ENCODE measurements around the gene CFAP61. TPM values are rescaled to one million over a fixed set of nuclear protein-coding genes. Genes with fewer than 3 reads are reported as not detected.

The CFAP61 gene
- polyA plus RNA-seq, 1 experiment = not detected

DNA sequence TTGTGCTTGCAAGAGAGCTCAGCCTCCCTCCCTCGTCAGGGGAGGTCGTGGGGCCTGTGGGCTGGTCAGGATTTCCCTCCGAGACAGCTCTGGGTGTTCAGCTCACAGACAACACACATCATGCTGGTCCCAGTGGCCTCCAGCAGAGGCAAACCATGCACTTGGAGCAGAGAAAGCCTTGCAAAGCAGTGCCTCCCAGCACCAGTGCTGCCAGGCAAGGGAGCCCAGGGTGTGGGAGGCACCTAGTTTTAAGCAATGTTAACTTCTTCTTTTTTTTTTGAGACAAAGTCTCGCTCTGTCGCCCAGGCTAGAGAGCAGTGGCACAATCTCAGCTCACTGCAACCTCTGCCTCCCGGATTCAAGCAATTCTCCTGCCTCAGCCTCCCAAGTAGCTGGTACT, 281.5 kb downstream of the CFAP61 start:
- ChIA-PET POLR2A (no interaction called here), CTCF (interaction anchor here (1.6 kb wide), 1 partner anchor 8 kb away, joined by 3 read pairs; no protein-coding TSS in a partner anchor)
- H3K27me3 ChIP-seq (ENCODE audit: control insufficient read depth, insufficient read depth, low read length) = no peaks in the 10 kb centered on the region
- no peak overlapping the region for H3K4me3 ChIP-seq (ENCODE audit: low read depth, low read length)
- H3K36me3 ChIP-seq (ENCODE audit: control insufficient read depth, insufficient read depth, low read length) = no peaks in the 10 kb centered on the region
- TF ChIP-seq, protein P1, sequence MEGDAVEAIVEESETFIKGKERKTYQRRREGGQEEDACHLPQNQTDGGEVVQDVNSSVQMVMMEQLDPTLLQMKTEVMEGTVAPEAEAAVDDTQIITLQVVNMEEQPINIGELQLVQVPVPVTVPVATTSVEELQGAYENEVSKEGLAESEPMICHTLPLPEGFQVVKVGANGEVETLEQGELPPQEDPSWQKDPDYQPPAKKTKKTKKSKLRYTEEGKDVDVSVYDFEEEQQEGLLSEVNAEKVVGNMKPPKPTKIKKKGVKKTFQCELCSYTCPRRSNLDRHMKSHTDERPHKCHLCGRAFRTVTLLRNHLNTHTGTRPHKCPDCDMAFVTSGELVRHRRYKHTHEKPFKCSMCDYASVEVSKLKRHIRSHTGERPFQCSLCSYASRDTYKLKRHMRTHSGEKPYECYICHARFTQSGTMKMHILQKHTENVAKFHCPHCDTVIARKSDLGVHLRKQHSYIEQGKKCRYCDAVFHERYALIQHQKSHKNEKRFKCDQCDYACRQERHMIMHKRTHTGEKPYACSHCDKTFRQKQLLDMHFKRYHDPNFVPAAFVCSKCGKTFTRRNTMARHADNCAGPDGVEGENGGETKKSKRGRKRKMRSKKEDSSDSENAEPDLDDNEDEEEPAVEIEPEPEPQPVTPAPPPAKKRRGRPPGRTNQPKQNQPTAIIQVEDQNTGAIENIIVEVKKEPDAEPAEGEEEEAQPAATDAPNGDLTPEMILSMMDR (IDR thresholded peaks at IDR 0.05; ENCODE audit: insufficient read depth, low read depth, low read length) = no peak
- no peak for DNase-seq (ENCODE audit: low read depth)

DNA sequence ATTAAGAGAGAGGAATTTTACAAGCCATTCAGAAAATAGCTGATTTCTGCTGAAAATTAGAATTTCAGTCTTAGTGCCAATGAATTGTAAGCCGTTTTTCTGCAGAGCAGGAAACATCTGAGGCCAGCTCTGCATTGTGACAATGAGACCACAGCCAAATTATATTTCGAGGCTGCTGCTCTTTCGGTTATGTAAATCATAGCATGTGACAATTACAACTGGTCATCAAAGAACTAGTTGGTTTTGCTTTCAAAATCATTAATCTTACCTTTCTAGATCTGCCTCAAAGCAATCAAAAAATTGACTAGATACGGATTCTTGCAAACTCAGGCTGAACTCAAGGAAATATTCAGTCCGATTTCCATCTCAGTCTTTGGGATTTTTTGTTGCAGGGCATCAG, 282.2 kb downstream of the CFAP61 start:
- H3K27me3 ChIP-seq (ENCODE audit: control insufficient read depth, insufficient read depth, low read length) = no peaks in the 10 kb centered on the region
- no peaks in the 10 kb centered on the region for H3K36me3 ChIP-seq (ENCODE audit: control insufficient read depth, insufficient read depth, low read length)
- TF ChIP-seq, protein P1 (IDR thresholded peaks at IDR 0.05; ENCODE audit: insufficient read depth, low read depth, low read length) = no peak
- no peak for DNase-seq (ENCODE audit: low read depth)
- CTCF ChIA-PET = interaction anchor here (1.6 kb wide), 1 partner anchor 9 kb away, joined by 3 read pairs; no protein-coding TSS in a partner anchor
- H3K4me3 ChIP-seq (ENCODE audit: low read depth, low read length) = no peak overlapping the region
- POLR2A ChIA-PET = no interaction called here

DNA sequence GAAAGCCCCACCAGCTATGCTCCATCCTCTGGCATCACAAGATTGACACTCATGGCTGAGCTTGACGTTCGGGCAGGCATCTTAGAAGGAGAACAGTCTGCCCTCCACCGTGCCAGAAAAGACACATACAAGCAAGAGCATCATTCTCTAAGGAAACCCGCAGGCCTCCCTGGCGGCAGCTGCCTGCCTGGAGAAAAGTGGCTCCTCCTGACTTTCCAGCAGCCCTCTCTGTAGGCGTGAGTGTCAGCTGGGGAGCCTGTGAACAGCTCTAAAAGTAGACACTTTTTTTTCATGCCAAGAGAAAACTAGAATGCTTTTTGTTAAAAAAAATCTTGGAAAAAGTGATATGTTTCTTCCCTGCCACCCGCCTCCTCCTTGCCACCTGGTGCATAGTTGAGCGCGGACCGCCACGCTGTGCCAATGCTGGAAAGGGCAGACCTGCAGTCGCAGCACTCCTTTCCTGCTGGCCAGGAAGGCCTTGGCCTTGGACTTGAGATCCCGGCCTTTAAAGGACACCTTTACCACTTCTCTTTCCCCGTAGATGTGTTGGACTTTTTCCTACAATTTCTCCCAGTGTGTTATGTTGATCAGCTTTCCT, 285.9 kb downstream of the CFAP61 start:
- no peaks in the 10 kb centered on the region; the same call in 1 of the 2 replicates for H3K27me3 ChIP-seq (ENCODE audit: control insufficient read depth, insufficient read depth, low read length)
- TF ChIP-seq, protein P1 (IDR thresholded peaks at IDR 0.05; ENCODE audit: insufficient read depth, low read depth, low read length) = no peak
- ChIA-PET POLR2A (no interaction called here), CTCF (interaction anchor here (0.6 to 2.4 kb wide), 2 partner anchors 28 to 255 kb away, joined by 3 to 4 read pairs; no protein-coding TSS in a partner anchor)
- DNase-seq (ENCODE audit: low read depth) = no peak
- H3K4me3 ChIP-seq (ENCODE audit: low read depth, low read length) = no peak overlapping the region
- H3K36me3 ChIP-seq (ENCODE audit: control insufficient read depth, insufficient read depth, low read length) = no peaks in the 10 kb centered on the region

DNA sequence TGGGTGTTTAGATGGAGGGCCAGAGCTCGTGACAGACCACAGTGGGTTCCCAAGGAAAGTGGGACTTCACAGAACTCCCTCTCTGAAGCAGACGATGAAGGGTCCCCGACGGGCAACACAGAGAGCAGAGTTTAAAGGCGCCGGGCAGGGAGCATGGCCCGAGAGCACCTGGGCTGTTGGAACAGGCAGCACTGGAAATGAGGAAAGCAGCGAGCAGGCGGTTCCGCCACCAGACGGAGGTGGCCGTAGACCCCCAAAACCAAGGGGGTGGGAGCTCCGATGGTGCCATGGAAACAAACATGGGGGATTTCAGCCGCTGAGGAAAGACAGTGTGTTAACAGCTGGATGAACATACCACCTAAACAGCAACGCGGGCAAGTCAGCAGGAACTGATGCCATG, 288.1 kb downstream of the CFAP61 start:
- ChIA-PET POLR2A (no interaction called here), CTCF (no interaction called here)
- no peaks in the 10 kb centered on the region for H3K36me3 ChIP-seq (ENCODE audit: control insufficient read depth, insufficient read depth, low read length)
- DNase-seq (ENCODE audit: low read depth) = no peak
- H3K4me3 ChIP-seq (ENCODE audit: low read depth, low read length) = no peak overlapping the region
- no peaks in the 10 kb centered on the region; the same call in 1 of the 2 replicates for H3K27me3 ChIP-seq (ENCODE audit: control insufficient read depth, insufficient read depth, low read length)
- TF ChIP-seq, protein P1 (IDR thresholded peaks at IDR 0.05; ENCODE audit: insufficient read depth, low read depth, low read length) = no peak

DNA sequence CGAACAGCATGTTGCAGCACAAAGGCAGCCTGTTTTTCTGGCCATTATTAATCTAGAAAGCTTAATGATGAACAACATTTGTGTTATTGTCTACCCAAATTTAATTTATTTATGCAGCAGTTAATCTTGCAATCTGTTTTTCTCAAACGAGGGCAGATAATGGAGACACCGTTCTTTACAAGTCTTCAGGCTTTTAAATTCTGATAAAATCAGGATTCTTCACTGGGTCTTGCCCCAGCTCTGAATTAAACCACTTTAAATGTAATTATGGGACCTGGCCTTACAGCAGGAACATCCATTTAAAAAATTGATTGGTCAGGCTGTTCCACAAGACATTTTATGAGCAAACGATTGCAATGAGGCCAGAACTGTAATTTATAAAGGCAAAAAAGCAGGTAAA, 289.0 kb downstream of the CFAP61 start:
- CTCF ChIA-PET = interaction anchor here (1.1 to 1.2 kb wide), 2 partner anchors 18 to 105 kb away, joined by 3 to 4 read pairs; no protein-coding TSS in a partner anchor
- no peaks in the 10 kb centered on the region; the same call in 1 of the 2 replicates for H3K27me3 ChIP-seq (ENCODE audit: control insufficient read depth, insufficient read depth, low read length)
- no peak overlapping the region for H3K4me3 ChIP-seq (ENCODE audit: low read depth, low read length)
- H3K36me3 ChIP-seq (ENCODE audit: control insufficient read depth, insufficient read depth, low read length) = no peaks in the 10 kb centered on the region
- POLR2A ChIA-PET = interaction anchor here (0.5 kb wide), 1 partner anchor 14 kb away, joined by 21 read pairs; no protein-coding TSS in a partner anchor
- no peak for DNase-seq (ENCODE audit: low read depth)
- TF ChIP-seq, protein P1 (IDR thresholded peaks at IDR 0.05; ENCODE audit: insufficient read depth, low read depth, low read length) = no peak

All from BJ (cell line).